ENCODE data around the gene TMEM69. TPM values are rescaled to one million over a fixed set of nuclear protein-coding genes. Genes with fewer than 3 reads are reported as not detected.
A peak's percentile ranks its signal among the peaks of the same experiment; 100 is the strongest.

Gene TMEM69
- total and polyA plus RNA-seq, 2 of the 13 experiments (the other 11 are each of a cell fraction or from before 2014, with no cell fraction given) = 25.4 to 135 TPM

GRCh38 chr1:45687014-45687753 is 797 bp upstream of the TMEM69 start (continued):
- TF ChIP-seq ZNF503 (CRISPR knock-in tag; IDR thresholded peaks at IDR 0.05) (no peak; the same call in 1 of the 2 replicates), MNT (IDR thresholded peaks at IDR 0.05) (no peak), RFXANK (CRISPR knock-in tag; IDR thresholded peaks at IDR 0.05) (0 out of 2 replicates have a peak, but pooled peaks have one; percentile 13), STAT6 (CRISPR knock-in tag; IDR thresholded peaks at IDR 0.05; ENCODE audit: borderline replicate concordance) (peak; percentile 43; the same call in 1 of the 2 replicates), RXRA (CRISPR knock-in tag; IDR thresholded peaks at IDR 0.05) (0 out of 2 replicates have a peak, but pooled peaks have one; percentile 8), MTF1 (CRISPR knock-in tag; IDR thresholded peaks at IDR 0.05) (no peak), ZNF235 (CRISPR knock-in tag; IDR thresholded peaks at IDR 0.05; ENCODE audit: borderline replicate concordance) (no peak), FOXA1 (IDR thresholded peaks at IDR 0.05) (no peak), FOXA1 (CRISPR knock-in tag; IDR thresholded peaks at IDR 0.05) (no peak), ATF6 (CRISPR knock-in tag; conservative IDR thresholded peaks at IDR 0.05) (no peak), ZNF256 (CRISPR knock-in tag; conservative IDR thresholded peaks at IDR 0.05) (no peak), MXD4 (CRISPR knock-in tag; IDR thresholded peaks at IDR 0.05) (peak; percentile 46; the same call in 1 of the 2 replicates), FOXP1 (IDR thresholded peaks at IDR 0.05) (no peak), FOXP1 (CRISPR knock-in tag; IDR thresholded peaks at IDR 0.05) (no peak), ZNF841 (CRISPR knock-in tag; IDR thresholded peaks at IDR 0.05; ENCODE audit: borderline replicate concordance) (no peak), SKI (IDR thresholded peaks at IDR 0.05; ENCODE audit: partially characterized antibody) (no peak), ZFP37 (CRISPR knock-in tag; IDR thresholded peaks at IDR 0.05; ENCODE audit: borderline replicate concordance) (no peak), ZNF3 (CRISPR knock-in tag; IDR thresholded peaks at IDR 0.05) (no peak), ZNF513 (CRISPR knock-in tag; conservative IDR thresholded peaks at IDR 0.05) (no peak), CAMTA2 (CRISPR knock-in tag; IDR thresholded peaks at IDR 0.05; ENCODE audit: borderline replicate concordance) (no peak; the same call in 1 of the 2 replicates), DRAP1 (CRISPR knock-in tag; IDR thresholded peaks at IDR 0.05) (peak; percentile 100)

Measured in HepG2 (cell line).